Neuron (in vitro differentiated cells): ENCODE measurements around the gene ACR.
A peak's percentile ranks its signal among the peaks of the same experiment; 100 is the strongest.

ENCODE experiments used
- H2AFZ ChIP-seq: one replicate; pipeline ENCODE4 v1.6.1; 2013; ENCODE audit warnings: low read depth, mild to moderate bottlenecking, inconsistent platforms, low read length, moderate library complexity
- H3K27me3 ChIP-seq: one replicate; pipeline ENCODE4 v1.6.1; 2013; ENCODE audit warnings: low read length; ENCODE audit not compliant: insufficient read depth
- H3K36me3 ChIP-seq: one replicate; pipeline ENCODE4 v1.6.1; 2013; ENCODE audit warnings: low read length; ENCODE audit not compliant: insufficient read depth
- H3K4me1 ChIP-seq: one replicate; pipeline ENCODE4 v1.6.1; 2013; ENCODE audit warnings: low read length; ENCODE audit not compliant: insufficient read depth
- H3K4me3 ChIP-seq: 2 replicates; pipeline ENCODE4 v1.5.1; 2013; ENCODE audit warnings: mild to moderate bottlenecking, low read length, moderate library complexity
- H3K9me3 ChIP-seq: one replicate; pipeline ENCODE4 v1.6.1; 2013; ENCODE audit warnings: low read length

The ACR gene

GRCh38 chr22:50699001-50699755, 38.8 kb upstream of the ACR start:
- Histone ChIP-seq H3K4me3 (no peak overlapping the region), H3K27me3 (no peaks in the 10 kb centered on the region), H3K4me1 (peaks cover 24% of the 10 kb centered on the region), H2AFZ (no peak overlapping the region), H3K36me3 (peaks cover 22% of the 10 kb centered on the region), H3K9me3 (no peaks in the 10 kb centered on the region)

DNA sequence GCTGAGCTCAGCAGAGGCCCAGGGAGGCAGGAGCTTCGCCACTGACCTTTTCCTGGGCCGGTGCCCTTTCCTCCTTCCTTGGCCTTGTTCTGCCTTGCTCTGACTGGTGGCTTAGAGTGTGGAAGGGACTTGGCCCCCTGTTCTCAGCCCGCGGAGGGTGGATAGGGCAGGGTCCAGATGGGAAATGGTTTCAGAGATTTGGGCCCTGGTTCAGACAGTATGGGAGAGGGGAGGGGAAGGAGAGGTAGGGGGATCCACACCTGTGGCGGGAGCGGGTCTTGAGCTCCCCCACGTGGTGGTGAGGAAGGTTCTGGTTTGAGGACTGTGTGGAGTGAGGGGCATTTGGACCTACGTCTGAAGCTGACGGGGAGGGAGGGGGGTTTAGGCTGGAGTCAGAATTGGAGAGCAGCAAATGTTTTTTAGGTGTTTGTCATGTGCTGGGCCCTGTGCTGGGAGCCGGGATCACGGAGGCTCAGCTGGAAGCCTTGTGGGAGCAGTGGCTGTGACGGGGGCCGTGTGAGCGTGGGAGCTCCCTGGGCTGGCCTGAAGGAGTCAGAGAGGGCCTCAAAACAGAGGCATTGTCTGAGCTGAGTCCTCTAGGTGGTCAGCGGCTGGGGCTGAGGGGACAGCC, 38.1 kb upstream of the ACR start:
- Histone ChIP-seq H3K4me1 (peaks cover 28% of the 10 kb centered on the region), H3K36me3 (peaks cover 24% of the 10 kb centered on the region), H3K9me3 (no peaks in the 10 kb centered on the region), H3K4me3 (no peak overlapping the region), H3K27me3 (no peaks in the 10 kb centered on the region), H2AFZ (no peak overlapping the region)

DNA sequence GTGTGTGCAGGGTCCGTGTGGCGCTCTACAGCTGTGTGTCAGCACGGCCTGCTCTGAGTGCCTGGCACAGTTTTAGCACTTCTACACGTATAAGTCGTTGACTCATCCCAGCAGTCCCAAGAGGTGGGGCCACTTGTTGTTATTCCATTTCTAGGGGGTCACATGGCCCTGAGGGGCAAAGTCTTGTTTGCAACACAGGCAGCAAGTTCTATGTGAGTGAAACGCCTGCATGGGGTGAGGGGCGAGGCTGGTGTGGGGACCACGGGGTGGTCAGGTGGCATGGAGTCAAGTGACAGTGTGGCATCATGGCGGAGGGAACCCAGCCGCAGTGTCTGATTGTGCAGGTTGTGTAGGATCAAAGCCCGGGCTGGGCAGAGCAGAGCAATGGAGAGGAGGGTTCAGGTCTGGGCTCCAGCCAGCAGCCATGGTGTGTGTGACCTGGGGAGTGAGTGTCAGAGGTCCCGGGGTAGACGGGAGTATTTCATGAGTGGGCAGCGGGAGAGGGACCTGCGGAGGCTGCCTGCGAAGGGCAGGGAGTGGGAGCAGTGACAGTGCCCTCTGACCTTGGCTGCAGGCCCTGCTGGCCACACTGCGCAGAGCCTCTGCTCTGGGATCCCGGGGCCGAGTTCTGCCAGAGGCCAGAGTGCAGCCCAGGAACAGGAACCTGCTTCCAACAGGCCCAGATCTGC, 37.5 kb upstream of the ACR start:
- no peak overlapping the region for H2AFZ ChIP-seq
- peaks cover 24% of the 10 kb centered on the region for H3K36me3 ChIP-seq
- no peak overlapping the region for H3K4me3 ChIP-seq
- no peaks in the 10 kb centered on the region for H3K9me3 ChIP-seq
- H3K4me1 ChIP-seq = peaks cover 33% of the 10 kb centered on the region
- no peaks in the 10 kb centered on the region for H3K27me3 ChIP-seq

GRCh38 chr22:50701076-50701419, 37.0 kb upstream of the ACR start:
- Histone ChIP-seq H3K4me3 (no peak overlapping the region), H3K27me3 (no peaks in the 10 kb centered on the region), H3K36me3 (peaks cover 24% of the 10 kb centered on the region), H3K9me3 (no peaks in the 10 kb centered on the region), H2AFZ (no peak overlapping the region), H3K4me1 (peaks cover 36% of the 10 kb centered on the region)

DNA sequence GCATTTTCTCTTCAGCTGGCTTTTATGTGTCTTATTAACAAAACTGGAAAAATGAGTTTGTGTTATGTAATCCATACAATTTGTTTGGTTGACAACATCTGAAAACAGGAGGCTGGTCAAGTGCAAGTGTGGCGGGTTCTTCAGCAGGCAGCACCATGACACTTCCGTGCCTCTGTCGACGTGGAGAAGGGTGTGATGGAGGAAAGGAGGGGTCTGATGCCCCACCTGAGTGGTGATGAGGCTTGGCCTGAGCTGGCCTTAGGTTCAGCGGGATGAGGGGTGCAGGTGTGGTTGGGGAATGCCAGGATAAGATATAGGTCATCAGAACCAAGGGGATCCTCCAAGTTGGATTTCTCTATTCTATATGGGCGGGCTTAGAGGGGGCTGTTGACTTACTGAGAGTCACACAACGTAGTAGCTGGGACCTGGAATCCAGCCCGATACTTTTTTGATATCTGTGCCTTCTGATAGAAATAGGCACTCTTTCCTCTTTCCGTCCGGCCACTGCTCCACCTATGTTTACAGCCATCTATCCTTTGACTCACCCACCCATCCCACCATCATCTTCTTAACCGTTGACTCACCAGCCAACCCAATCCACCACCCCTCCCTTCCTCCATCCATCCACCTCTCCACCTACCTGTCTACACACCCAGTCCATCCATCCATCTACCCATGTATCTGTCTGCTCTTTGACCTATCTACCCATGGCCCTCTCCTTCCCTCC, 36.4 kb upstream of the ACR start:
- H3K27me3 ChIP-seq = no peaks in the 10 kb centered on the region
- no peak overlapping the region for H2AFZ ChIP-seq
- H3K9me3 ChIP-seq = no peaks in the 10 kb centered on the region
- H3K4me1 ChIP-seq = peaks cover 36% of the 10 kb centered on the region
- peaks cover 24% of the 10 kb centered on the region for H3K36me3 ChIP-seq
- no peak overlapping the region for H3K4me3 ChIP-seq

DNA sequence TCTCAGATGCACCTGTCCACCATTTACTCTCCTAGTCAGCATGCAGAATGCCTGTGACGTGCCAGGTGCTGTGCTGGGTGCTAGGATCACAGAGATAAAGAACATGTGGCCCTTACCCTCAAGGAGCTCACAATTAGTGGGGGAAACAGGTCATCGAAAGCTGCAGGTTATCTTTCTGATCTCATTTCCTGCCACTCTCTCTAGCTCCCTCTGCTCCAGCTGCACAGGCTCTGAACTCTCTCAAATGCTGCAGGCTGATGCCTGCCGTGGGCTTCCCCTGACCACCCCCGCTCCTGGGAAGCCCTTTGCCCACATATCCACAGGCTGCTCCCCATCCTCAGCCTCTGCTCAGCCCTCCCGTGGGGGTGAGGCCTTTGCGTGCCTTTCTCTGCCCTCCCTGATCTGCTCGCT, 35.7 kb upstream of the ACR start:
- H3K4me1 ChIP-seq = peaks cover 36% of the 10 kb centered on the region
- no peak overlapping the region for H2AFZ ChIP-seq
- H3K36me3 ChIP-seq = peaks cover 24% of the 10 kb centered on the region
- no peak overlapping the region for H3K4me3 ChIP-seq
- no peaks in the 10 kb centered on the region for H3K9me3 ChIP-seq
- H3K27me3 ChIP-seq = no peaks in the 10 kb centered on the region

- H2AFZ ChIP-seq = no peak overlapping the region
- H3K4me1 ChIP-seq = peaks cover 32% of the 10 kb centered on the region
- no peaks in the 10 kb centered on the region for H3K27me3 ChIP-seq
- no peak overlapping the region for H3K4me3 ChIP-seq
- no peaks in the 10 kb centered on the region for H3K9me3 ChIP-seq
- H3K36me3 ChIP-seq = peaks cover 24% of the 10 kb centered on the region
Observed at GRCh38 chr22:50702821-50703725, 34.9 kb upstream of the ACR start.

DNA sequence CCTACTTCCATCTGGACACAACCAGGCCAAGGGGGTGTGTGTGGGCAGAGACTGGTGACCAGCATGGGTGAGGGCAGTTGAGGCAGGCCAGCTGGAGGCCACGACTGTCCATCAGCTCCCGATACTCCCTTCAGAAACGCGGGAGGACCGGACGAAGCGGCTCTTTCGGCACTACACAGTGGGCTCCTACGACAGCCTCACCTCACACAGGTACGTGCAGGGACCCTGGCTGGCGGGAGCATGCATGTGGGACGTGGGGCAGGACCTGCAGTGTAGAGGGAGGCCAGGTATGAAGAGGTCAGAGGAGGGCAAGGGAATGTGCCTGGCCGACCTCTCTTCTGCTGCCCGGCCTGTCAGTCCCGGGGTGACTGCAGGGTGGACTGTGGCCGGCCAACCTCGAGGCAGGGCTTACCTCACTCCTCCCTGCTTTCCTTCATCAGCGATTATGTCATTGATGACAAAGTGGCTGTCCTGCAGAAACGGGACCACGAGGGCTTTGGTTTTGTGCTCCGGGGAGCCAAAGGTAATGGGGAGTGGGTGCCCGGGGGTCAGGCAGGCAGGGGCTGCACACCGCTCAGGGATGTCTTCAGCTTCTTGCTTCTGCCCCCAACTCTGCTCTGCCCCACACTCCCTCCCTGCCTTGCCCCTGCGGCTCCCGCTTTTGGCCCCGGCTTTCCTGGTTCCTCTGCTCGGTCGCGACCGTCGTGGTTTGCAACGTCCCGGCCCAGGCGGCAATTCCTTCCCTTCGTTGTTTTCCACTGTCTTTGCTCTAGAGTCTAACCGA, 34.1 kb upstream of the ACR start:
- Histone ChIP-seq H3K4me3 (no peak overlapping the region), H3K9me3 (no peaks in the 10 kb centered on the region), H3K4me1 (peaks cover 23% of the 10 kb centered on the region), H3K27me3 (no peaks in the 10 kb centered on the region), H3K36me3 (peaks cover 23% of the 10 kb centered on the region), H2AFZ (no peak overlapping the region)

DNA sequence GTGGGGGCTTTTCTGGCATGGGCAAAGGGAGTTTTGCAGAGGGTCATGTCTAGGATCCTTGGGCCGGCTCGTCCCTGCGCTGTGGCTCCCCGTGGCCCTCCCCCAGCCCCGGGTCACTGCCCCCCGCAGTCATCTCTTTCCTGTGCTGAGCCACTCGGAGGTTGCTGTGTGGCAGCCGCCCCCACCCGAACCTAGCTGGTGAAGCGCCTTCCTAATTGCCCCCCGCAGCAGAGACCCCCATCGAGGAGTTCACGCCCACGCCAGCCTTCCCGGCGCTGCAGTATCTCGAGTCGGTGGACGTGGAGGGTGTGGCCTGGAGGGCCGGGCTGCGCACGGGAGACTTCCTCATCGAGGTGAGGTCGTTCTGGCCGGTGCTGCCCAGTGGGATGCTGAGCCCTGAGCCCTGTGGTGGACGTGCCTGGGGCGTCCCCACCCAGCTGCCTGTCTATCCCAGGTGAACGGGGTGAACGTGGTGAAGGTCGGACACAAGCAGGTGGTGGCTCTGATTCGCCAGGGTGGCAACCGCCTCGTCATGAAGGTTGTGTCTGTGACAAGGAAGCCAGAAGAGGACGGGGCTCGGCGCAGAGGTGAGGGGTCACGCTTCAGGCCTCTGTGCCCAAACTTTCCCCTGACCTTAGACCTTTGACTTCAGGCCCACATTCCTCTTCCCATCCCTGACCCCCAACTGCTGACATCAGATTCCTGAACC, 33.3 kb upstream of the ACR start:
- H3K9me3 ChIP-seq = no peaks in the 10 kb centered on the region
- H3K4me3 ChIP-seq = no peak overlapping the region
- no peak overlapping the region for H2AFZ ChIP-seq
- peaks cover 19% of the 10 kb centered on the region for H3K4me1 ChIP-seq
- H3K36me3 ChIP-seq = peaks cover 28% of the 10 kb centered on the region
- no peaks in the 10 kb centered on the region for H3K27me3 ChIP-seq

DNA sequence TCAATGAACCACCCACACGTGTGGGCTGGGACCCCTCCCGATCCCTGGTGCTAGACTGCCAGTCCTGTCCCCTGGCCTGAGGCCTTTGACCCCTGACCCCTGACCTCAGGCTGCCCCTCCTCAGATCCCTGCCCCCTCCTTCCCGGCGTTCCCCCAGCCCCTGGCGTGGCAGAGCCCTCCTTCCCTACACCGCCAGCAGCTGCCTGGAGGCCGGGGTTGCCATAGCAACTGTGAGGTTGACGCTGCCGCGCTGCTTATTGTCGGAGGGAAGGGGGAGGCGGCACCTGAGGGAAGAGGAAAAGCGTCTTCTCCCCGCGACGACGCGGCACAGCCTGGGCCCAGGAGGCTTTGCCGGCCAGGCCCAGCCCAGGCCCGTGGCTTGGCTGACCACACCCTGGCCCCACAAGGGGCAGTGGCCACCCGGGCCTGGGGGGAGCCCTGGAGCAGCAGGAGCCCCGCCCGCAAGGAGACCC, 32.7 kb upstream of the ACR start:
- H3K4me1 ChIP-seq = peaks cover 18% of the 10 kb centered on the region
- H3K27me3 ChIP-seq = no peaks in the 10 kb centered on the region
- H3K4me3 ChIP-seq = peak overlapping the region; percentile 30
- H2AFZ ChIP-seq = no peak overlapping the region
- H3K9me3 ChIP-seq = no peaks in the 10 kb centered on the region
- peaks cover 31% of the 10 kb centered on the region for H3K36me3 ChIP-seq

- Histone ChIP-seq H2AFZ (no peak overlapping the region), H3K4me1 (peaks cover 18% of the 10 kb centered on the region), H3K36me3 (peaks cover 33% of the 10 kb centered on the region), H3K27me3 (no peaks in the 10 kb centered on the region), H3K9me3 (no peaks in the 10 kb centered on the region), H3K4me3 (no peak overlapping the region)
Observed at GRCh38 chr22:50705851-50706351, 32.1 kb upstream of the ACR start.
